NCI-H345 treated with DMSO at 0.1 percent for 48 hours (cell line): Measurements from ENCODE around the gene CCL2.
"Not testable (repeated sequence)": the region's sequence is repeated elsewhere in the genome, so short reads cannot be mapped to it uniquely, and the experiment has no call there.

Experiments
- DNase-seq: peaks from one replicate; lab custom pipeline; 2025; ENCODE audit not compliant: unreplicated experiment; lab: John Stamatoyannopoulos, UW

CCL2 gene

GRCh38 chr17:34254651-34255380 is at the start of gene CCL2:
TSS of gene CCL2 (plus strand) at chr17:34255285. CDS start at chr17:34255350, 65 bp downstream.
- DNase-seq, result peak; percentile 5

DNA sequence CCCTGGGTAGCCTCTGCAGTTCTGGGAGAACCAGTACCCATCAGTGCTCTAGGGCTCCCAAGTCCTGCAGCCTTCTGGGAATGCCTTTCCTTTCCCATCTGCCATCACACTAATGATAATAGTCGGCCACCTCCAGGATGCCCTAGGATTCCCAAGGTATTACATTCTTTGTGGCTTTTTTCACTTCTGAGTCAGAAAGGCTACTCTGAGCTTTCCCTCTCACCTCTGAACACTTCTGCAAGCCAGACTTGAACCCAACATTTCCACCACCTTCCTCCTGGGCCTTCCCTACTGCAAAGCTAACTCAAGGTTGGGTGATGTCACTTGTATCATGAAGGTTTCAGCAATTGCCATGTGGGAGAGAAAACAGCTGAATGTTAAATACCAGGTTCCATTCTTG is 49.7 kb upstream of the CCL2 start:
- no peak for DNase-seq

DNA sequence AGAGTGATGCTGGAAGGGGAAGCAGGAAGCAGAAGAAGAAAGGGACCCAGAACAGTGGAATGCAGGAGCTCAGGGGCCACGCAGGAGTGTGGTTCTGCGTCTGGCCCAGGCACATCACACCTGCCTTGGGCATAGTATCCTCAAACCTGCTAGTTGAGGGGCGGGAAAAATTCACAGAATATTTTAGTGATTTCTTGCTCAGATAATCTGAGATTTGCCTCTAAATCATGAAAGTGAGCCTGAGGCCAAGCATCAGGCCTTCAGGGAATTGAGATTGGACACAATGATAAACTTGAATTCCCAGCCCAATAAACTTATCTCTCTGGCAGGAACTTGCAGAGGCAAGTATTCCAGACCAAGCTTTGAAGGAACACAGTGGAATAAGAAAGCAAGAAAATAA is 48.5 kb upstream of the CCL2 start:
- no peak for DNase-seq

DNA sequence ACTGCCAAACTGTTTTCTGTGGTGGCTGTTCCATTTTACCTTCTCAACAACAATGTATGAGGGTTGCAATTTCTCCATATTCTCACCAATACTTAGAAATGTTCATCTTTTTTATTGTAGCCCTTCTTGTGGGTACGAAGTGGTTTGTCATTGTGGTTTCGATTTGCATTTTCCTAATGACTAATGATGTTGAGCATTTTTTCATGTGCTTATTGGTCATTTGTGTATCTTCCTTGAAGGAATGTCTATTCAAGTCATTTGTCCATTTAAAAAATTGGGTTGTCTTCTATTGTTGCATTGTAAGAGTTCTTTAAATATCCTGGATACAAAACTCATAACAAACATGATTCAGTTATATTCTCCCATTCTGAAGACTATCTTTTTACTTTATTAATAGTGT is 47.5 kb upstream of the CCL2 start:
- DNase-seq, result no peak

DNA sequence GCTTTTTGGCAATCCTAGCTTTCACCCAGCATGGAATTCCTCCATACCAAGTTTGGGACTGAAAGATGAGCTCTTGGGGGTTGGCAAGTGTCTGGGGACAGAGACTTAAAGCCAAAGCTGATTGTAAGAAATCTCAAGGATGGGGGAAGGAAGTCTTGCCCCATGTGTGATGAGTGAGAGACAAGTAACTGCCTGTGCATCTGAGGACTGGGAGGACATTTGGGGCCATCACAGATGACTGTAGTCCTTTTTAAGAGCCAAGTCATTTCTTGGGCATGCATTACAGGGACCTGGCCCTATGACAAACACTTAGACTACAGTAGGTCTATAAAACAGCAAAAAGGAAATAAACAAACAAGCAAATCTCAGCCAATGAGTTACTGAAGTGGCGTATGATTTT is 36.3 kb upstream of the CCL2 start:
- DNase-seq, result no peak

DNA sequence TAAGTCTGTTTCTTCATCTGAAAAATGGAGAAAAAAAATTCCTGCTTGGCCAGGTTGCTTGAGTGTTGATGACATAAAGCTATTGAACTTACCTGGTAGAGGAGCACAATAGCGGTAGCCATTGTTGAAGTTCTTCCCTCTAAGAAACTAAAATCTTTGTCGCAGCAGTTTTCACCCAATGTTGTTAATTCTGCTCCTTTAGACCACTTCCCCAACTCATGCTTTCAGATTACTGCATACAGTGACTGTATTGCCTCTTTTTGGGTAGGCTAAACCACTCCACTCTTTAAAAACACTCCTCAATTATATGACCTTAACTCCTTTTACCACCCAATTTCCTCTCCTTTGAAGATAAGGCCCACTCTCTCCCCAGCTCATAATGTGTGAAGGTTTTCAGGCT is 35.7 kb upstream of the CCL2 start:
- no peak for DNase-seq

GRCh38 chr17:34220045-34220751 is 34.9 kb upstream of the CCL2 start:
- DNase-seq, result no peak

- DNase-seq, result no peak
Measured at GRCh38 chr17:34220752-34221395, 34.2 kb upstream of the CCL2 start.

- DNase-seq, result no peak
Measured at GRCh38 chr17:34221411-34221810, 33.7 kb upstream of the CCL2 start.

DNA sequence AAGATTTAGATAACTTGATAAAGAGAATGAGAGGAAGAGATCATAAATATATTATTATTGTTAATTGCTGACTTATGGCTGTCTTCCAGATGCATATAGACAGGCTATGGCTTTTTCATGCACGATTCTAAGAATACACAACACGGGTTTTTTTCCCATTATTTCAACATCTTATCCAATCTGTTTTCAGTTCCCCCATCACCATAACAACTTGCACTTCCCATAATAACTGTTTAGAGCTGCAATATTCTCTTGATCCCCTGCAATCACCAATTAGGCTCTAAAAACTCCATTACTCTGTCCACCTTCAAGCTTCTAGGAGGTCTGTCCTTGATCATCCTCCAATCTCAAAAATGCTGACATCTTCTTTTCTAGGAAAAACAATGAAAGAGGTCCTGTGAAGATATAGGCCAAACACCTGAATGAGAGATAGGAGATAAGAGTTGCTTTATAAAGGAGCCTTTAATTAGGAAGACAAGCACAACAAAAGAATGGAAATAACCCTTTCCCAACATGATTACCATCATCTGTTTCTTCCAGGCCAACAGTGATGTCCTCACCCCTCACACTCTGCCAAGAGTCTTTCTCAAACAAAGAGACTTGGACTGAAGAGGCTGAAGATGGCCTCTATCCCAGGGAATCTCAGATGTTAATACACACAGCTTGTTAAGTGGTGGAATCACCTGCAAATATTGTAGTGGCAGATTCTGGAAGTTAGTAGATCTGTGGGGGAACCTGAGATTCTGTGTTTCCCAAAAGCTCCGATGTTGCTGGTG is 32.2 kb upstream of the CCL2 start:
- no peak for DNase-seq

DNA sequence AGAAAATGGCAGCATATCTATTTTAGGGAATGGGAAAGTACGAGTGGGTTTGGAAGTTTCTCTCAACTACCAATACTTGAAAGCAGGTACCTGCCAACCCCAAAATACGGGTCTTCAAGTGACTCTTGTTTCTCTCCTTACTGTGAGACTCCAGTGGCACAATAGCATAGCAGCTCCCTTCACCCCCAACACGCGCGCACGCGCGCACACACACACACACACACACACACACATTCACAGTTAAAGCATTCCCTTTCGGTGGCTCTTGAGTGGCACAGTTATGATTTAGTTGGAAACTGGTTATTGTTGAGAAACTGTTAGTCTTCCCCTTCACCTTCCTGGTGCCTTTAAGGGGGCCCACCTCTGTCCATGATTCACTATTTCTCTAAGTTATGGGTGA is 30.0 kb upstream of the CCL2 start:
- no peak for DNase-seq

DNA sequence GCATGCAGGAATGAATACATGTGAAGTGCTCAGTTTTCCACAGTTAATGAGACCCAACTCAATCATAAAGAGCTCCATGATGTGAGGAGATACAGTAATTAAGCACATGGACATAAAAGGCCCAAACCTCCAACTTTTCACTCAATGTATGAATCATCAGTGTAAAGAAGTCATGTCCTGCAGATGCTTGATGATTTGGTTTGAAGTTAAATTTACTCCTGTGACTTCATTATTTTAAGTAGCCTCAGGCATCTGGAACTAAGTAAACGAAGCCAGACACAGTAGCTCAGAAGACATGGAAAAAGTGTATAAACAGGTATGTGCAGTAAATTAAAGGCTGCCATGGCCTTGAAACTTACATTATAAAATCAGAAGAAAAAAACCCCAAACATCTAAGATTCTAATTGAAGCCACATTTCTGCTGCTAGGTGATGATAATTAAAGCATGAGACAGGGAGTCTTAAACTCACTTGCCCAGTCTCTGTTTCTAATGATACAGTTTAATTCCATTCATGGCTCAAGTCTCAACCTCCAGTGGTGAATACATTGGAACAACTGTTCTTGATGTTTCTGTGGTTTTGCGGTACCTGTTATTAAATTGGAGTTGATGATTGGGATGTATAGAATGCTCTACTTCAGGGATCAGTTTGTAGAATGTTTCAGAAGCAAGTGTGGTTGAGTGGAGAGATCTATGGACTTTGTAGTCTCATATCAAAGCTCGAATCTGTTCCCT is 28.9 kb upstream of the CCL2 start:
- DNase-seq, result no peak

DNA sequence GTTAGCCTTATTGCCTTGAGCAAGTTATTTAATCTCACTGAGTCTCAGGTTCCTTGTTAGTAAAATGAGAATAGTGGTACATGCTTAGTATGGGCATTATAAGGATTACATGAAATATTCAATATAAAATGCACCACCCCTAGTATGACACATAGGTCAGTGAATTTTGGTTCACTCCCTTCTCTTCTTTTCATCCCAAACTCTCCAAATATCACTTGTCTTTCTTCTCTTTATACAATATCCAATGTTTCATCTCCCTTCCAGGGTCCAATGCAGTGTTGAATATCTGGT is 28.4 kb upstream of the CCL2 start:
- no peak for DNase-seq

DNA sequence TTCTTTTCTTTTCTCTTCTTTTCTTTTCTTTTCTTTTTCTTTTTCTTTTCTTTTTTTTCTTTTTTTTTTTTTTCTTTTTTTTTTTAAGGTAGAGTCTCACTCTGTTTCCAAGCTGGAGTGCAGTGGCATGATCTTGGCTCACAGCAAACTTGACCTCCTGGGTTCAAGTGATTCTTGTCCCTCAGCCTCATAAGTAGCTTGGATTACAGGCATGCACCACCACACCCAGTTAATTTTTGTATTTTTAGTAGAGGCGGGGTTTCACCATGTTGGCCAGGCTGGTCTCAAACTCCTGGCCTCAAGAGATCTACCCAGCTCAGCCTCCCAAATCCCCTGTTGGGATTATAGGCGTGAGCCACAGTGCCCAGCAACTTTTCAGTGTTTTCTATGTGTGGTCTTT is 27.8 kb upstream of the CCL2 start:
- not testable (repeated sequence) for DNase-seq

DNA sequence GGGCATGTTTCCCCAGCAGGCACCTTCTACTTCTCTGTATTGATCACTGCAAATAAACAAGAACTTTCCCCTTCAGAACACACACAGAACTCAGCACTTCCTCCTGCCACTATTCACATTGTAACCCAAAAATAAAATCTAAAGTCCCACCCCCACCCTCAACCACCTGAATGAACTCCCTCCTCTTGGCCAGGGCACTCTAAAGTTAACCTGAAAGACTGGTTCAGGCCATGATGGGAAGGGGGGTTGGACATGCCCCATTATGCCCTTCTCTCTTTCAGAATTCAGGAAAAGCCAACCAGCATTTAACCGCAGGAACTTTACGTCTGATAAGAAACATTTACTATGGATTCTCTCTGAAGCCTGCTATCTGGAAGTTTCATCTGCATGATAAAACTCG is 27.4 kb upstream of the CCL2 start:
- no peak for DNase-seq

DNA sequence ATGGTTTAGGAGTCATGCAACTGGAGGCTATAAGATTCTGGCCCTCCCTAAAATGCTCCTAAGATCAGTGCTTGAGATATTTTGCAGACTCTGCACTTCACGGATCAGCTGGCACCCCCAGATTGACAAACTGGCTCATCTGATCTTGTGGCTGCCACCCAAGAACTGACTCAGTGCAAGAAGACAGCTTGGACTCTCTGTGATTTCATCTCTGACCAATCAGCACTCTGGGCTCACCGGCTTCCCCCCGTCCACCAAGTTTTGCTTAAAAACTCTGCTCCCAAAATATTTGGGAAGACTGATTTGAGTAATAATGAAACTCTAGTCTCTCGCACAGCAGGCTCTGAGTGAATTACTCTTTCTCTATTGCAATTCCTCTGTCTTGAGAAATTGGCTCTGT is 26.3 kb upstream of the CCL2 start:
- no peak for DNase-seq

GRCh38 chr17:34230342-34230741 is 24.7 kb upstream of the CCL2 start:
- no peak for DNase-seq

- DNase-seq, result no peak
Measured at GRCh38 chr17:34234616-34235015, 20.5 kb upstream of the CCL2 start.

- DNase-seq, result no peak
Measured at GRCh38 chr17:34235389-34236028, 19.6 kb upstream of the CCL2 start.

DNA sequence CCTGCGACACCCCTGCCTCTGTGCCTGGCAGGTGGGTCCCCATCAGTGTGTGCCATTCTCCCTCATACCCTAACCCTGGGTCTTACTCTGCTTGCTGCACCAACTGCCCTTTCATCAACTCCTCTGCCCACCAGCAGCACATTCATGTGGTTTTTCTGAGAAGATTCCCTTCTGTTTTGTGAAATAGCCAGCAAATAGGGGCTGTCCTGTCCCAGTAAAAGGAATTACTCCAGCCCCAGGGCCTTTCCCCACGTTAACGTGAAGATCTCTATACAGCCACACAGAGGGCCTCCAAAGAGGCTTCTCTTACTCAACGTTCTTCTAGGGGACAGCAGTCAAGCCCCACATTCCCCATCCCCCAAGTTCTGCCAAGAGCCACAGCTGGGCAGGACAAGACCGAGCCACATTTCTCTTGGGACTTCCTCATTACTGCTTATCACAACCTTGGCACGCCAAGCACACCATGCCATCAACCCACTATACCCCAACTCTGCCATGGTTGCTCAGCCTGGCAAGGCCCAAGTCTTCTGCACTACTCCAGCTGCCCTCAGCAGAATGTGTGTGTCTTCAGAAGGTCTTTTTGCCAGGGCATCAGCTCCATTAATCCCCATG is 18.7 kb upstream of the CCL2 start:
- no peak for DNase-seq
